GM19395 (cell line): ENCODE measurements around the gene THSD7A.

Experiments
- ATAC-seq: cut with Tn5 transposase; IDR thresholded peaks from one replicate; pipeline ENCODE4 v1.9.1; 2021; ENCODE audit warnings: mild to moderate bottlenecking, moderate library complexity; ENCODE audit not compliant: unreplicated experiment

THSD7A gene

DNA sequence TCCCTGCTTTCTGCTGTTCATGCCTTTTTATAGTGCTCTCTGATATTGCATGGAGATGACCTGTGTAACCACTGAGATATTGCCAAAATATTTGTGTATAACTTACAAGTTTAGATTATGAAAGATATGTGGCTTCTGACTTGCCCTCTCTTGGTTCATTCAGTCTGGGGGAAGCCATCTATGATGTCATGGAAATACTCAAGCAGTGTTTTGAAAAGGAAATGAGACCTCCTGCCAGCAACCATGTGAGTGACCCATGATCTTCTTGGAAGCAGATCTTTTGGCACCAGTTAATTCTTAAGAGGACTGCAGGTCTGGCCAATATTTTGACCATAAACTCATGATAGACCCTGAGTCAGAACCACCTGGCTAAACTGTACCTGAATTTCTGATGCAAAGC is 183.0 kb downstream of the THSD7A start:
- no peak for ATAC-seq

GRCh38 chr7:11648101-11648500 is 183.9 kb downstream of the THSD7A start:
- no peak for ATAC-seq

DNA sequence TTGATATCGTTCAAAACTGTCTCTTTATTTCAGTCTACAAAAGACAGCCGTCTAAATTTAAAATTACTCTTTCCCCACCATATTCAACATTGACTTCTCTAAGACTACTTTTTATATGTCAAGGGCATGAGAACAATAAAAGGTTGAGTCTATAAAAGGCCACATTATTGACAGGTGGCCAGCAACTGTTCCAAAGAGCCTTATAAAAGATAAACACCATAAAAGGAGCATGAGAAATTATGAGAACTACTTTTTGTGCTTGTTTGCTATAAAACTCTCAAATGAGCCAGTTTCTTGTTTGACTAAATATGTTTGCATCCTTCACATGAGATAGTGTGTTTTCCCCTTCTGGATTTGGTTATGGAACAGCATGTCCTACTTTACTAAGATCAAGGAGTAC is 189.2 kb downstream of the THSD7A start:
- ATAC-seq = no peak

DNA sequence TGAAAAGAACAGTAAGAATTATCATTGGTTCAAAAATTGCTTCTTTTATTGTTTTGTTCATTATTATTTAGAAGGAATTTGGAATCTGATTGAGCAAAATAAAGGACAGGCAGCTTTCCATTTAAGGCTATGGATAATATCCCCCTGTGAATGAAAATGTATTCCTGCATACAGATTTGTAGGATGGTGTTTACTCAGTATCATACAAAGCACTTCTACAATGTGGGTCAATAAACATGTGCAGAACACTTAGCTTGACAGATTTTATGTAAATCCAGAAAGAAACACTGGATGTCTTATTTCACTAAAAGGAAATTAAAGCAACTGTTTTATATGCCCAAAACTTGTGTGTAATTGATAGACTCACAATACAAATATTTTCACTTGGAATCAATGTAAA is 189.7 kb downstream of the THSD7A start:
- no peak for ATAC-seq

- ATAC-seq = no peak
These were observed 193.8 kb downstream of the THSD7A start for GRCh38 chr7:11638011-11638774.

- ATAC-seq = no peak
These were observed 195.7 kb downstream of the THSD7A start for GRCh38 chr7:11636274-11636673.

DNA sequence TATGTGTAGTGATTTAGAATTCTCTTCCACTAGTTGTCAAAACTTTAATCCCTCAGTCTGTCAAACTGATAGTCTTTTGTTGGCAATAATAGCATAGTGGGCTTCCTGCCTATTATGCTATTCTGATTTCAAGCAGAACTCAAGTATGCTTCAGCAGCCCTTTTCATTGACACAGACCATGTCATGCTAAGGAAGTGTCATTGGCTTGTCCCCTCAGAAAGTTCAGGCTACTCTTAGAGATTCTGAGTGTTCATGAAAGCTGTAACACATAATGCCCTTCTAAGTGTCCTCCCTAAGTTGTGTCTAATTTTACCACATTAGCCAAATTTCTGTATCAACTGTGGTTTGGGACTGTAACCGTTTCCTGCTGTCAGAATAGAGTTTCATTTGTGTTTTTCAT is 198.7 kb downstream of the THSD7A start:
- no peak for ATAC-seq

DNA sequence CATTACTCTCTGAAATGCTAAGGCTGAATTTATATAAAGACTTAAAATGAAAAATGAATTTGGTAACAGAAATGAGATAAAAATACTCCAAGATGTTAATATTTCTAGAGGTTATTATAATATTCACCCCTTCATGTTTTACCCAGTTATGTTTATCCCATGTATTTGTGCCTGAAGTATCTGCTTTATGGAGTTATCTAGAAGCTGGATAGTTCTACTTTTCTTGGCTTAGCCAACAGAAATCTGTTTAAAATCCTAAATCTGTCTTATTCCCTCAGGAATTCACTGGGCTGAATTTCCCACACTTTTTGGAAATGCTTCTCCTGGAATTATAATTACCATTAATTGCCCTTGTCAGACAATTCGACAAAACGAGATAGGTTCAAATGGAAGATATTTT is 201.6 kb downstream of the THSD7A start:
- ATAC-seq = no peak

GRCh38 chr7:11625669-11626068 is 206.3 kb downstream of the THSD7A start:
- ATAC-seq = no peak

DNA sequence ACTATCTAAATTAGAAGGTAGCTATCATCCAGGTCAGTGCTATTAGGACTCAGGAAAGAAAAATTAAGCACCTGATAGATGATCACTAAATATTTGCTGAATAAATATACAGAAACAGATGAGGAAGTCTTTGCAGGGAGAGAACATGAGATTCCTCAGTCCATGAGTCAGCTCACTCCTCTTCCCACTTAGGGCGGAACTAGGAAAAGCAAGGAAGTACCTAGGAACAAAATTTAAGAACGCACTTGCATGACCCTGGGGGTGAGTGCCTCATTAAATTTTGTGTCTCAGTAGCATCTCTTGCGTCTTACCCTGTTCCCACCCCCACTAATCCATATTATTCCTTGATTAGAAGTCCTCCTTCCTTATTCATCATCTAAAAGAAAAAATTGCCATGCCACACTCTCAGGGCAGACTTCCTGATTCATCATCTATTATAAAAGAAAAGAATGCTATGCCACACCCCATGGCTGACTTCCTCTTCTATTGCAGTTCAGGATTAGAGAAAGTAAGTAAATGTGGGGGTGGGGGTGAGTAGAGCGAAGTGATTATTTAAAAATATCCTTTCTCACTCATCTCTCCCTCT is 208.8 kb downstream of the THSD7A start:
- ATAC-seq = no peak

GRCh38 chr7:11620406-11621253 is 211.4 kb downstream of the THSD7A start:
- no peak for ATAC-seq

DNA sequence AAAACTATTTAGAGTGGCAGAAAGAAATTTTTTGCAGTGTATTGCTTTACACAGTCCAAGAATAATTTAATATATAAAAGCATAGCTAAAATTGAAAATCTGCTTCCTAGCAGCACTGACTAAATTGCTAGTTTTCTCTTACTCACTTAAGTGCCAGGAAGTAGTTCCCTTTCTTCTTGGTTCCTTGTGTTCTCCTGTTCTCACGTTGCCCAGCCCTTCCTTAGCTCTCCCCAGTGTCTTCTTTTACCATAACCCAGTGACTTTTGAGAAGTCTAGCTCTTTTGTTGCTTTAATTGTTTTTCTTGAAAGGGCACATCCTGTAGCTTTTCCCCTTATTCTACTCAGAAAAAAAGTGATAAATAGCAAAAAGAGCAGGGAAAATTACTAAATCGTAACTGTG is 215.5 kb downstream of the THSD7A start:
- no peak for ATAC-seq

DNA sequence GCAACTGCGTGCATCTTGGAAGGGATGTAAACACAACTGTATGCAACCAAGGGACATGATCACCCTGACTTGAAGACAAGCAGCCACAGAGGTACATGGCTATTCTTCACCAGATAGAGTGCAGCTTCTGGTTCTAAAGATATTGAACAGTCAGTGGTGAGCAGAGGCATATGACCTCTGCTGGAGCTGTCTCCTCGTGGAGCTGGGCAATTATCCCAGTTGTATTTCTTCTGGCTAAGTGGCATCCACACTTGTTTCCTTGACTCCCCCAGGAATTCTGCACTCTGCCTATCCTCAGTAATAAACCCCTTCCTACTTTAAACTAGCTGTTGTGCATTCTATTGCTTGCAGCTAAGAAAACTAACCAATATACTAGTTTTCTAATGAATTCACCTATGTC is 216.8 kb downstream of the THSD7A start:
- no peak for ATAC-seq

DNA sequence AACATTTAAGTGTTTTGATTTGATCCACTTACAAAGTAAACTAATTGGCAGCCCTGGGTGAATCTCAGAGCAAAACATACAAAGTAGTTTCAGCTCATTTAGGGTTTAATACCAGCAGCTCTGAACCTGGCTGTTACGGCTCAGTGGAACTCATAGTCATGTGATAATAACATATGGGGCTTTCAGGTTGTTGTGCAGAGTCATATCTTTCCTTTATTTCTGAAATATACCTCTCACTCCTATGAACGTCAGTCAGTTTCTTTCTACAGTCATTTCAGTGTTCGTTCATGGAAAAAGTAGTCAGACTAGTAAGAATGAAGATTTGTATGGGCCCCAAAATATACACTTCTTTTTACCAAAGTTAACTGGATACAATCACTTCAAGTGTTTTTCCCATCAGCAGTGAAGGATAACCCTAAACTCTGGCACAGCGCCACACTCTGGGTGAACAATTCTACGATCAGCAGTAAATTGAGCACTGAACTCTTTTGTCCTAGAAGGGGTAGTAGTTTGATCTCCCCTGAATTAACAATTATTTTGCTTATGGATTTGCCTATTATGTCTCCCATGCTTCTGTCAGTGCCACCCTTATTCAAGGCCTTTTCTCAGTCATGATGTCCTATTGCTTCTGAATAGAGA is 218.6 kb downstream of the THSD7A start:
- ATAC-seq = peak; percentile 95

GRCh38 chr7:11612737-11613136 is 219.3 kb downstream of the THSD7A start:
- ATAC-seq = peak; percentile 33

DNA sequence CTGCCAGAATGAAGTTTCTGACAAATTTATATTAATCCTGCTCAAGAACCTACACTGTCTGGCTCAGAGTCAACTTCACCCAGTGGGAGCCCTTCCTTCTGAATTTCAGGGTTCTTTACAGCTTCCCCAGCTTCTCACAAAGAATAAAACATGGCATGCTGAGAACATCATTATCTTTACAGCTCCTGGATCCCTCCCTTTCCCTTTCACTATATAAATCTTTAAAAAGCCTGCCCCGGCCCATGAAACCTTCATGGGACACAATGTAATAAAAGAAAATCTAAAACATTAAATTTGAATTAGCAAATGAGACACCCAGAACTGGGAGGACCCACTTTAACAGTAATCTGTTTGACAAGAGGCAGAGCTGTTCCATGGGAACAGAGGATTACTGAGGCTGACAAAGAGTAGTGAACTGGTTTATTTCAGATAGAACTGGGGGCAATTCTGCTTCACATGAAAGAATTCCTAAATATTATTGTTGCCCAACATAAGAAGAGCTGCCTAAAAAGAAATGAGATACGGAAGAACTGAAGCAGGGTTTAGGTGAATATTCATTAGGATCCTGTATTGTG is 222.8 kb downstream of the THSD7A start:
- ATAC-seq = no peak

DNA sequence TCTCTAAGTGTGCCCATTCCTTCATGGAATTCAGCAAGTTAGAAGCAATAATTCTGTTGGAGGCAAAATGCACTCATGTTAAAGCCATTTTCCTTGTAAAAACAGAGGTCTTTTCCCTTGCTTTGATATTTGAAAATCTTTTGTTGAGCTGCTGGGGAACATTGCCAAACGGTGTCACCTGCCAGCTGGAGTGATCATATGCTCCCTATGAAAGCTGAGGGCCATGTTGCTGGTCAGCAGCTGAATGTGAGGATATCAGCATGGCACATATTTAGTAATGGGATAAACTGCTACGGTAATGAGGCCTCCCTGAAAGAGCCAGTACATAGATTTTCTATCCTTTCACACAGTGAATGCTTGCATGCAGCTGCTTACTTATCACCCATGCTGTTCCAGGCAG is 224.3 kb downstream of the THSD7A start:
- ATAC-seq = no peak

- no peak for ATAC-seq
These were observed 226.2 kb downstream of the THSD7A start for GRCh38 chr7:11605749-11606148.

GRCh38 chr7:11604505-11604904 is 227.5 kb downstream of the THSD7A start:
- no peak for ATAC-seq

GRCh38 chr7:11601761-11602160 is 230.2 kb downstream of the THSD7A start:
- no peak for ATAC-seq

GRCh38 chr7:11593322-11593721 is 238.7 kb downstream of the THSD7A start:
- ATAC-seq = no peak
